Measurements from ENCODE around the gene LIMA1.

- TF ChIP-seq, protein P1, sequence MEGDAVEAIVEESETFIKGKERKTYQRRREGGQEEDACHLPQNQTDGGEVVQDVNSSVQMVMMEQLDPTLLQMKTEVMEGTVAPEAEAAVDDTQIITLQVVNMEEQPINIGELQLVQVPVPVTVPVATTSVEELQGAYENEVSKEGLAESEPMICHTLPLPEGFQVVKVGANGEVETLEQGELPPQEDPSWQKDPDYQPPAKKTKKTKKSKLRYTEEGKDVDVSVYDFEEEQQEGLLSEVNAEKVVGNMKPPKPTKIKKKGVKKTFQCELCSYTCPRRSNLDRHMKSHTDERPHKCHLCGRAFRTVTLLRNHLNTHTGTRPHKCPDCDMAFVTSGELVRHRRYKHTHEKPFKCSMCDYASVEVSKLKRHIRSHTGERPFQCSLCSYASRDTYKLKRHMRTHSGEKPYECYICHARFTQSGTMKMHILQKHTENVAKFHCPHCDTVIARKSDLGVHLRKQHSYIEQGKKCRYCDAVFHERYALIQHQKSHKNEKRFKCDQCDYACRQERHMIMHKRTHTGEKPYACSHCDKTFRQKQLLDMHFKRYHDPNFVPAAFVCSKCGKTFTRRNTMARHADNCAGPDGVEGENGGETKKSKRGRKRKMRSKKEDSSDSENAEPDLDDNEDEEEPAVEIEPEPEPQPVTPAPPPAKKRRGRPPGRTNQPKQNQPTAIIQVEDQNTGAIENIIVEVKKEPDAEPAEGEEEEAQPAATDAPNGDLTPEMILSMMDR (IDR thresholded peaks at IDR 0.05; ENCODE audit: low read depth, low read length, poor library complexity, severe bottlenecking): no peak
- TF ChIP-seq EZH2phosphoT487 (IDR thresholded peaks at IDR 0.05; ENCODE audit: borderline replicate concordance, low read length): no peak
These were observed 13.2 kb upstream of the LIMA1 start for GRCh38 chr12:50296554-50296953.
